Activated naive CD4-positive, alpha-beta T cell treated with anti-CD3 and anti-CD28 coated beads for 36 hours (primary cell): ENCODE measurements around the gene MTARC1. TPM values are rescaled to one million over a fixed set of nuclear protein-coding genes. Genes with fewer than 3 reads are reported as not detected.

Experiments used
- CTCF ChIA-PET: fragments of 350-600 bp; sonication (Branson Sonifier 250); formaldehyde crosslinking; loops from one replicate; lab custom pipeline; 2021; ENCODE audit warnings: antibody characterized with exemption; lab: Charles Lee
- DNase-seq: peaks from one replicate; pipeline ENCODE4 v3.0.0-alpha.2; 2020
- H3K27ac Mint-ChIP-seq: one replicate; pipeline ENCODE4 v1.8.0; 2021; ENCODE audit warnings: mild to moderate bottlenecking, mixed read lengths
- H3K27me3 Mint-ChIP-seq: one replicate; pipeline ENCODE4 v1.8.0; 2021; ENCODE audit warnings: low read depth, mixed read lengths
- H3K36me3 Mint-ChIP-seq: one replicate; pipeline ENCODE4 v1.8.0; 2021; ENCODE audit warnings: low read depth, mixed read lengths
- H3K4me1 Mint-ChIP-seq: one replicate; pipeline ENCODE4 v1.8.0; 2021; ENCODE audit warnings: low read depth, mixed read lengths
- H3K4me3 Mint-ChIP-seq: one replicate; pipeline ENCODE4 v1.8.0; 2021; ENCODE audit warnings: mild to moderate bottlenecking, moderate library complexity, mixed read lengths
- H3K9me3 Mint-ChIP-seq: one replicate; pipeline ENCODE4 v1.8.0; 2021; ENCODE audit warnings: mixed read lengths
- intact Hi-C: fragments of 100-400 bp; cut with micrococcal nuclease; formaldehyde crosslinking; loops from one replicate; pipeline ENCODE4 v1.15.1; 2023
- total RNA-seq, 2 experiments: library from RNA; stranded (reverse); gene quantifications; one replicate each; pipeline ENCODE4 v1.2.3, GENCODE V29; 2021

MTARC1 gene
- total RNA-seq, 2 experiments from 2014 or later = not detected

DNA sequence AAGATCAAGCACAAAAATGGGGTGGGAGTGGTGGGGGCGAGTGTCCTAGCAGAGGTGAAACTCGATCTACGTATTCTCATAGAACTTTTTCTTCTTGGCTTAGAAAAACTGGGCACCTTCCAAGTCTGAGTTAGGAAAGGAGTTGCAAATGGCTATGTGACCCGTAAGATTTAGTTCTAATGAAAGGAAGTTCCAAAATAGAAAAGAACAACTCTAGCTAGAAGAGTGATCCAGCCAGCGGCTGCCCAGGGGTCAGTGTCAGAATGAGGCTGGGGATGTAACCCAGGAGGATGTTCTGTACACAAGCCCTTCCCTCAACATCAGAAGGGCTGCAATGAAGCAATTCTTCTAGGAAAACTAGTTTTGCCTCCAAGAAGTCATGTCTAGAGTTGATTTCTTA is 5.2 kb downstream of the MTARC1 start:
- CTCF ChIA-PET = interaction anchor here (1.0 kb wide), 1 partner anchor 18 kb away, joined by 3 read pairs; no protein-coding TSS in a partner anchor
- H3K9me3 Mint-ChIP-seq = no peaks in the 10 kb centered on the region
- peaks cover 16% of the 10 kb centered on the region for H3K27me3 Mint-ChIP-seq

GRCh38 chr1:220796530-220796929 is 9.8 kb downstream of the MTARC1 start:
- CTCF ChIA-PET = no interaction called here

More for the DNA sequence above, 5.2 kb downstream of the MTARC1 start:
- DNase-seq = no peak
- Mint-ChIP-seq H3K4me1 (no peaks in the 10 kb centered on the region), H3K36me3 (no peaks in the 10 kb centered on the region), H3K27ac (no peak overlapping the region), H3K4me3 (no peak overlapping the region)
- intact Hi-C loops = no loop called here

GRCh38 chr1:220797044-220797443 is 10.3 kb downstream of the MTARC1 start:
- Mint-ChIP-seq H3K9me3 (no peaks in the 10 kb centered on the region), H3K4me1 (no peaks in the 10 kb centered on the region), H3K27me3 (no peaks in the 10 kb centered on the region), H3K27ac (no peak overlapping the region), H3K4me3 (no peak overlapping the region), H3K36me3 (no peaks in the 10 kb centered on the region)
- intact Hi-C loops = no loop called here
- CTCF ChIA-PET = no interaction called here
- no peak for DNase-seq

More at GRCh38 chr1:220796530-220796929, 9.8 kb downstream of the MTARC1 start:
- Mint-ChIP-seq H3K36me3 (no peaks in the 10 kb centered on the region), H3K4me1 (no peaks in the 10 kb centered on the region), H3K4me3 (no peak overlapping the region), H3K27ac (no peak overlapping the region), H3K27me3 (no peaks in the 10 kb centered on the region), H3K9me3 (no peaks in the 10 kb centered on the region)
- DNase-seq = no peak
- intact Hi-C loops = no loop called here

DNA sequence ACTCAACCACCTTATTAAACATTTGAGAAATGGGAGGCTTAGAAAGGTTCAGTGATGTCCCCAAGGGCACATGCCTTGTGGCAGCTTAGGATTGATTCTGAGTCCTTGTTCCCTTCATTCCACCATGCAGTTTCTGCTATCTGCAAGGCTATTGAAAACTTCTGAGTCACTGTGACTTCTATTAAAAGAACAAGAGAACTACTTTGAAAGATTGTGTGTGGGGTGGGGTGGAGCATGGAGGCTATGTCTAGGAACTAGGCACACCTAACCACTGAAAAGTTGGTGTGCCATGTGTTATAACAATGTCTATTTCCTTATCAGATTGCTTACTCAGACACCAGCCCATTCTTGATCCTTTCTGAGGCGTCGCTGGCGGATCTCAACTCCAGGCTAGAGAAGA is 10.8 kb downstream of the MTARC1 start:
- H3K36me3 Mint-ChIP-seq = no peaks in the 10 kb centered on the region
- no peaks in the 10 kb centered on the region for H3K9me3 Mint-ChIP-seq
- intact Hi-C loops = no loop called here
- DNase-seq = no peak
- H3K27ac Mint-ChIP-seq = no peak overlapping the region
- H3K27me3 Mint-ChIP-seq = no peaks in the 10 kb centered on the region
- H3K4me1 Mint-ChIP-seq = no peaks in the 10 kb centered on the region
- CTCF ChIA-PET = no interaction called here
- H3K4me3 Mint-ChIP-seq = no peak overlapping the region

DNA sequence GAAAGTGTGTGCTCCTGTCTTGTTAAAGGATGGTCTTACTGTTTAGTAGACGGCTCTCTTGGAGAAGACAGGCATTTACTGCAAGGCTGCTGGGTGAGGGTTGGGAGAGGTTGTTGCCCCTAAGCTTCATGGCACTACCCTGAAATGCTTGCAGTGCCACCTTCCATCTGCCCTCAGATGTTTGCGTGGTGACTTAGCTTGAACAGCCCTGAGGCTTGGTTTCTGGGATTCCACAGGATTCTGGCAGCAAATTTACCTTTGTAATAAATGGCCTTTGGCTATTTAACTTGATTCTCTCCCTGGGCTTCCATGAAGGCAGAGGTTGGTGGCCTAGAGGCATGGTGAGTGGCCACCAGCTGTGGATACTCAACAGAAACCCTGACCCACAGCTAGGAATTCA is 11.6 kb downstream of the MTARC1 start:
- Mint-ChIP-seq H3K9me3 (no peaks in the 10 kb centered on the region), H3K4me3 (no peak overlapping the region), H3K4me1 (no peaks in the 10 kb centered on the region), H3K36me3 (no peaks in the 10 kb centered on the region), H3K27ac (no peak overlapping the region), H3K27me3 (no peaks in the 10 kb centered on the region)
- no peak for DNase-seq
- CTCF ChIA-PET = no interaction called here
- intact Hi-C loops = no loop called here

DNA sequence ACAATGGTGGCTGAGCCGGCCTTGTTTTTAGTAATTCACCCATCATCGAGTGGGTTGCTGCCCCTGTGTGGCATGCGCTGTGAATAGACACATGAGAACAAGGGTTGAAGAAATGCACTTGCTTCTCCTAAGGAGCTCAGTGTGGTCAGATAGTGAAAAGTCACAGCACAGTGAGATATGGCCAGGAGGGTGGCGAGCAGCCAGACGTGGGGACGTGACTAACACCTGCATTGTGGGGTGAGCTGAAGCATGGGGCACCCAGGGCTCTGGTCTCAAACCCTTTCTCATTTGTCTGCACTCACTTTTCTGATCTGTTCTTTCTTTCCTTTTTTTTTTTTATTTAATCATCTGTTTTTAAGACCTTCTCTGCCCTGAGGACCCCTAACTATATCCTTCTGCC is 13.5 kb downstream of the MTARC1 start:
- H3K4me1 Mint-ChIP-seq = no peaks in the 10 kb centered on the region
- H3K9me3 Mint-ChIP-seq = no peaks in the 10 kb centered on the region
- H3K27ac Mint-ChIP-seq = no peak overlapping the region
- intact Hi-C loops = no loop called here
- H3K27me3 Mint-ChIP-seq = no peaks in the 10 kb centered on the region
- CTCF ChIA-PET = interaction anchor here (0.6 to 1.5 kb wide), 5 partner anchors 10 to 636 kb away, joined by 3 to 6 read pairs (median 4); no protein-coding TSS in a partner anchor
- no peak for DNase-seq
- no peak overlapping the region for H3K4me3 Mint-ChIP-seq
- H3K36me3 Mint-ChIP-seq = no peaks in the 10 kb centered on the region

DNA sequence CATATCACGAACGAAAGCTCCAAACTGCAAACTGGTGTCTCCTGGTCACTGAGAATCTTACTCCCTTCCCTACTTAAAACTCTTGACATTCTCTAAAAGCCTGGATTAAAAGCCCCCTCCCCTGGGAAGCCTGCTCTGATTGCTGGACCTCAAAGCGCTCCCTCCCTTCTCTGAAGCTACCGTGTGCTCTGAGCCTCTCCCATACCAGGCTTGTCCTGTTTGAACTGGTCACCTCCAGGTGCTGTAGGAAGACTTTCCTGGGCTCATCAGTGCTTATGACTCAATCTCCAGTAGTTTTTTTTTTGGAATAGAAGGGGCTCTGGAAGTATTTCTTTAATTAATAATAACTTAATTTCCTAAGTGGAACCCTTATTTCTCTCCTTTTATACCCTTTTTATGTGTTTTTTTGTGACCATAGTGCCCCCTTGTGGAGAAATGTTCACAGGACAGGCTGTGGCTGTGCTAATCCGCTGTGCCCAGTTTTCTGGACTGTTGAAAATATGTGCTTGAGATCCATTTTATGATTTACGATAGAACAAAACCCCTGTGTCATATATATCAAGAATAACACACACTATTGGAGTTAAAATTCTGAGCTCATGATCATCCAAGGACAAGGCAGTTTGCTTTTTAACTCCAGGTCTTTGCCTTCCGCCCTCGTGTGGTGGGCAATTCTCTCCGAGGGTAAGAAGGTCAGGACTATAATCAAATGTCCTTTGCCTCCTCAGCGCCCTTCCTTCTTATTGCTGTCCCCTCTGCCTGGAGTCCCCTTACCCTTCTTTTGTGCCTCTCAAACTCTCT is 16.9 kb downstream of the MTARC1 start:
- H3K27ac Mint-ChIP-seq = no peak overlapping the region
- H3K36me3 Mint-ChIP-seq = no peaks in the 10 kb centered on the region
- no peaks in the 10 kb centered on the region for H3K9me3 Mint-ChIP-seq
- intact Hi-C loops = no loop called here
- H3K4me1 Mint-ChIP-seq = no peaks in the 10 kb centered on the region
- CTCF ChIA-PET = interaction anchor here (0.6 to 1.4 kb wide), 12 partner anchors 8 to 1140 kb away, joined by 3 to 7 read pairs (median 3); no protein-coding TSS in a partner anchor
- DNase-seq = peak; percentile 33
- no peak overlapping the region for H3K4me3 Mint-ChIP-seq
- H3K27me3 Mint-ChIP-seq = peaks cover 3% of the 10 kb centered on the region

DNA sequence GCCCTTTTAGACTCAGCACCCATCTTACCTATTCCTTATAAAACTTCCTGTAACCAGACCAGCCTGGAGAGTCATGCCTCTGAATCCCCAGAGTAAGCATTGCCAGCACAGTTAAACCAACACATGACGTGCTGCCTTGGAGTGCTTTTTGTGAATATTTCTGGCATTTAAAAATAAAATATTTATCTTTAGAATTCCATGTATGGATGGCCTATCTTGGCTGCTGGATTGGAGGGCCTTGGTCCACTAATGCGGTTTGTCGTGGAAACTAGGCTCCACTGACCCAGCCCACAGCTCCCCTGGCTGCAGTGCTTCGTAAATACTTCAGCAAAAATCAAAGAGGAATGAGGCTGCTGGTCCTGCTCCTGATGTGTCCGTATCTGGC is 17.5 kb downstream of the MTARC1 start:
- intact Hi-C loops = no loop called here
- Mint-ChIP-seq H3K9me3 (no peaks in the 10 kb centered on the region), H3K4me3 (no peak overlapping the region), H3K27me3 (peaks cover 3% of the 10 kb centered on the region), H3K27ac (no peak overlapping the region), H3K4me1 (no peaks in the 10 kb centered on the region), H3K36me3 (no peaks in the 10 kb centered on the region)
- CTCF ChIA-PET = interaction anchor here (0.6 to 1.4 kb wide), 4 partner anchors 9 to 43 kb away, joined by 3 to 4 read pairs (median 3); no protein-coding TSS in a partner anchor
- DNase-seq = no peak

DNA sequence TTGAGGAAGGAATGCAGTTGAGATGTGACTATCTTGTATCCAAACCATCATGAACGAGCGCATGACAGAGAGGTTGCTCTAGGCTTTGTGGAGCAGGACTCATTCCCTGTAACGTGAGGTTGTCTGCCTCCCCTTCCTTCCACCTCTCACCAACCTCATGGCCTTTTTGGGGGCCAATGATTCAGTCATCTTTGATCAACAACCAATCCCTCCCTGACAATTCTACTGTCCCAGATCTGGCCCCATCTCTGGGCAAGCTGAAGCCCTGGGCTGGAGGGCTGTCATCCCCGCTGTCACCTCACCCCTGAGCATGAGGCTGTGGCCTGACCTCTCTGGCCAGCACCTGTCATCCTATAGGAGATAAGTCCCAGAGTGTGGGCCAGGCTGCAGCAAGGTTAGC is 19.7 kb downstream of the MTARC1 start:
- CTCF ChIA-PET = interaction anchor here (0.7 kb wide), 1 partner anchor 374 kb away, joined by 3 read pairs; no protein-coding TSS in a partner anchor
- Mint-ChIP-seq H3K27me3 (peaks cover 11% of the 10 kb centered on the region), H3K9me3 (no peaks in the 10 kb centered on the region), H3K4me1 (peaks cover 3% of the 10 kb centered on the region), H3K36me3 (no peaks in the 10 kb centered on the region), H3K4me3 (no peak overlapping the region), H3K27ac (no peak overlapping the region)
- intact Hi-C loops = no loop called here
- no peak for DNase-seq

GRCh38 chr1:220807726-220808125 is 21.0 kb downstream of the MTARC1 start:
- CTCF ChIA-PET = interaction anchor here (1.2 kb wide), 1 partner anchor 333 kb away, joined by 3 read pairs; no protein-coding TSS in a partner anchor
- Mint-ChIP-seq H3K27me3 (peaks cover 15% of the 10 kb centered on the region), H3K27ac (no peak overlapping the region), H3K4me3 (no peak overlapping the region), H3K9me3 (no peaks in the 10 kb centered on the region), H3K36me3 (no peaks in the 10 kb centered on the region), H3K4me1 (peaks cover 3% of the 10 kb centered on the region)
- intact Hi-C loops = no loop called here
- no peak for DNase-seq

DNA sequence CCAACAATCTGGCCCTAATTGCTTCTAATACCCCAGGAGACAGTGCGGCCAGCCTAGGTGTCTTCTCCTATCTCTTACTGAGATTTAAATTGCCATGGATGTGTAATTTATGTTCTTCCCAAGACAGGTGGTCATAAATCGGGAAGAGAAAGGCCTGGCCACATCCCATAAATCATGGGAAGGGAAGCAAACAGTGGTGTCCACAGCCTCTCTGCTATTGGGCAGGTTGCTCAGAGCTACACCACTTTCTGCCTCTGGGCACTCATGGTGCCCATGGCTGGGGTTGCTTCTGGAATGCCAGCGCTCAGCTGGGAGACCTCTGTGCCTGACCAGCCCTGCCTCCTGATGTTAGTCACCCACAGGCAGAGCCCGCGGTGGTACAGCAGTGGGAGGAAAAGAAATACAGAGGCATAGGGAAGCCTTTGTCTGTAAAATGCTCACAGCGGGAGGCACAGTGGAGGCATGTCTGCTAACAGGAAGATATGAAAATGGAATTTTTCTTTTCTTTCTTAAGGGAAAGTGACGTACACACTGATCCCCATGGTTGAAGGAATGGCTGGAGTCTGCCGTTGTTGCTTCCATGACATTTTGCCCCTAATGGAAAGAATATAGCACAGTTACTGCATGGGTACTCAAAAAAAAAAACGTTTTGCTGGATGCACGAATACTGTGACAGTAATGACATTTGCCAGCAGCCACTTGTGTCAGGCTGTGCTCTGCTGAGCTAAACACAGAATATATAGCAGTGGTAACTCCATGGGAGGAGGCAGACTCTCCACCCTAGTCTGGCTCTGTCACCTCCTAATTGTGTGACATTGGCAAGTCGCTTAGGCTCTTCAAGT is 21.9 kb downstream of the MTARC1 start:
- no peaks in the 10 kb centered on the region for H3K9me3 Mint-ChIP-seq
- no peak for DNase-seq
- CTCF ChIA-PET = interaction anchor here (0.6 to 1.8 kb wide), 4 partner anchors 19 to 401 kb away, joined by 3 to 5 read pairs (median 4); no protein-coding TSS in a partner anchor
- no peaks in the 10 kb centered on the region for H3K36me3 Mint-ChIP-seq
- peaks cover 3% of the 10 kb centered on the region for H3K4me1 Mint-ChIP-seq
- no peak overlapping the region for H3K4me3 Mint-ChIP-seq
- no peak overlapping the region for H3K27ac Mint-ChIP-seq
- H3K27me3 Mint-ChIP-seq = peaks cover 20% of the 10 kb centered on the region
- intact Hi-C loops = no loop called here

DNA sequence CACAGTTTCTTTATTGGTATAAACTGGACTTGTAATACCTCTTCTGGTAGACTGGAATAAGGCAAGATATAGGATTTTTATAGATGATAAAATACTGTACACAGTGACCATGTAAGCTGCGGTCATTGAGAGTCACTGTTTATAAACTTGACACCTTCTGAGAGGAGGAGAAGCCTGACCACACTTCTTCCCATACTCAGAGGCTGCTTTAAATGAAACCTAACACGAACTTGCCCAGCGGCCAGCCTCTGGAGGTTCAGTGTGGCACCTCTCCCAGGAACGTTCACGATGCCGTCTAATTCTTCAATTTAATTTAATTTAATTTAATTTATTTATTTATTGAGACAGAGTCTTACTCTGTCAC is 22.5 kb downstream of the MTARC1 start:
- Mint-ChIP-seq H3K4me1 (peaks cover 3% of the 10 kb centered on the region), H3K27me3 (peaks cover 20% of the 10 kb centered on the region), H3K27ac (no peak overlapping the region), H3K36me3 (no peaks in the 10 kb centered on the region), H3K4me3 (no peak overlapping the region), H3K9me3 (no peaks in the 10 kb centered on the region)
- CTCF ChIA-PET = interaction anchor here (0.6 to 2.3 kb wide), 5 partner anchors 18 to 400 kb away, joined by 3 to 16 read pairs (median 5); no protein-coding TSS in a partner anchor
- intact Hi-C loops = no loop called here
- no peak for DNase-seq
